ENCODE data around the gene PPP1R9A.
"Not testable (repeated sequence)": the region's sequence is repeated elsewhere in the genome, so short reads cannot be mapped to it uniquely, and the experiment has no call there.

The PPP1R9A gene

DNA sequence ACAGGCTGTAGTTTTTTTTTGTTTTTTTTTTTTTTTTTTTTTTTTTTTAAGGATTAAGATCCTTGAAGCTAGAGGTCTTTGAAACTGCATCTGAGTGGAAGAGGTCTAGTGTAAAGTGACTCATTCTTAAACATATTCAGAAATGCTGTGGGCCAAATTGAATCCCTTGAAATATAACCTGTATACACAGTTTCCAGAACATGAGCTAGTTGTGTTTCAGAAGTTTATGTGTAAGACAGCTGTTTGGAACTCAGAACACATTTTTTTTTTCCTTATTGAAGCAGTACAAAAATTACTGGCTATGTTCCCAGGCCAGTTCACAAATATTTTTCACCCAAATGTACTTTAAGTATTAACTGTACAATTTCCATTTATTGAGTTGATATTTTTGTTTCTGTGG is 67.9 kb downstream of the PPP1R9A start:
- no peak for DNase-seq (ENCODE audit: low spot score)

DNA sequence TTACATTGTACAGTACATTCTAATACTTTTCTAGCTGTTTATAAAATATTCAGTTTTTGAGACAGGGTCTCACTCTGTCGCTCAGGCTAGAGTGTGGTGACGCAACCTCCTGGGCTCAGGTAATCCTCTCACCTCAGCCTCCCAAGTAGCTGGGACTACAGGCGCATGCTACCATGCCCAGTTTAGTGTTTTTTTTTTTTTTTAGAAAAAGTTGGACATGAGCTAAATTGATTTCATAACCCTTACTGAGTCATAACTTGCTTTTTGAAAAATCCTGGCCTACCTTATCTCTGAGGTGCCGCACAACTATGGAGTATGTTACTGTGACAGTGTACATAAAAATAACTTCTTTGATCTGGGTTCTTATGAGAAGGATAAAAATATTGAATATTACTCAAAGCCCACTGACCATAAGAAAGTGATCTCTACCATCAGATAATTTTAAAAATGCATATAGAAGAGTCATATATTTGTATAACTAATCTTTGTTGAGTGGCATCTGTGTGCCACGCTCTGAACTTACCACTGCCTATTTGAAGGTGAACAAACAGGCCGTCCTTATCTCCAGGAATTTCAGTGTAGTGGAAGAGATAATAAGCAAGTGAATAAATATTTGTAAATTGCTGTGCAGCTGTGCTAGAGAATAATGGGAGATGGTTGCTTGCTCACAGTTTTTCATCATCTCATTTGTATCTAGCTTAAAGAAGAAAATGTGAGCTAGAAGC is 73.2 kb downstream of the PPP1R9A start:
- DNase-seq (ENCODE audit: low spot score): no peak

DNA sequence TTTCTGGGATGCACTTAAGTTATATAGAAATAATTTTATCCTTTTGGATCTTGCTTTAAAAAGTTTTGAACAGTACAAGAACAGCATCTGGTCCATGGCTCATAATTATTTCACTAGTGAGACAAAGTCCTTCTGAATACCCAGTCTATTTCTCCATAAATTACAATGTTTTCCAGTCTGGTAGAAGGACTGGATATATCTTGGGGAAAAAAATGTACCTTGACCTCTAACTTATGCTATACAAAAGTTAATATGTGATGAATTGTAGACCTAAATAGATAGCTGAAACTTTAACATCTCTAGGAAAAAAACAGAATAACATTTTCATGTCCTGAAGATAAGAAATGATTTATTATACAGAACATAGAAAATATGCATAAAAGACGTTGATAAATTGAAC is 88.5 kb downstream of the PPP1R9A start:
- DNase-seq (ENCODE audit: low spot score): no peak

DNA sequence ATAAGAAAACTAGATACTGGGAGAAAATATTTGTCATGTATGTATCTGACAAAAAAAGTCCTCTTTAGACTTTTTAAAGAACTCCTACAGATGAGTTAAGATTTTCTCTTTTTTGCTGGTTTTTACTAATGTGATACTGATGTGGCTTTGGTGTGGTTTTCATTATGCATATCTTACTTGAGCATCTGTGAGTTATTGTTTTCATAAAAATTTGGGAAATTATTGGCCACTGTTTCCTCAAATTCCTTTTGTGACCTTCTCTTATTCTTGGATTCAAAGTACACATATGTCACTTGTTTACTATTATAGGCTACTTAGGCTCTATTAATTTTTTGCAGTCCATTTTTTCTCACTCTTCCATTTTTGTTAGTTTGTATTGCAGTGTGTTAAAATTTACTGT is 89.0 kb downstream of the PPP1R9A start:
- DNase-seq (ENCODE audit: low spot score): no peak

DNA sequence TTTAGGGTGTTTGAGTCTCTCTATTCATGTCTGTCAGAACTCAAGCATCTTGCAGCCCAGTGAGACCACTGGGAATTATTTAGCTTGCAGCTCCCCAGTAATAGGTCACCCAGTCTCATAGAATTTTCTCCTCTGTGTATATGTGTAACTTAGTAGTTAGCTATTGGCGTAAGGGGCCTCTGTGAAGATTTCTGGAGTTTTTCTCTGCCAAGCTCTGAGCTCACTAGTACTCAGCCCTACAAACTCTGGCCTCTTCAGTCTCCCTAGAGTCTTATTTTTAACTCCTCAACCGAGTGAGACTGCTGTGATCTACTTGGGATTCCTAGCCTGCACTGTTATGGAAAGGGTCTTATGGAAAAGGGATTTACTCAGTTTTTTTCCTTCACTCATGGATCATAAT is 90.2 kb downstream of the PPP1R9A start:
- DNase-seq (ENCODE audit: low spot score): no peak

DNA sequence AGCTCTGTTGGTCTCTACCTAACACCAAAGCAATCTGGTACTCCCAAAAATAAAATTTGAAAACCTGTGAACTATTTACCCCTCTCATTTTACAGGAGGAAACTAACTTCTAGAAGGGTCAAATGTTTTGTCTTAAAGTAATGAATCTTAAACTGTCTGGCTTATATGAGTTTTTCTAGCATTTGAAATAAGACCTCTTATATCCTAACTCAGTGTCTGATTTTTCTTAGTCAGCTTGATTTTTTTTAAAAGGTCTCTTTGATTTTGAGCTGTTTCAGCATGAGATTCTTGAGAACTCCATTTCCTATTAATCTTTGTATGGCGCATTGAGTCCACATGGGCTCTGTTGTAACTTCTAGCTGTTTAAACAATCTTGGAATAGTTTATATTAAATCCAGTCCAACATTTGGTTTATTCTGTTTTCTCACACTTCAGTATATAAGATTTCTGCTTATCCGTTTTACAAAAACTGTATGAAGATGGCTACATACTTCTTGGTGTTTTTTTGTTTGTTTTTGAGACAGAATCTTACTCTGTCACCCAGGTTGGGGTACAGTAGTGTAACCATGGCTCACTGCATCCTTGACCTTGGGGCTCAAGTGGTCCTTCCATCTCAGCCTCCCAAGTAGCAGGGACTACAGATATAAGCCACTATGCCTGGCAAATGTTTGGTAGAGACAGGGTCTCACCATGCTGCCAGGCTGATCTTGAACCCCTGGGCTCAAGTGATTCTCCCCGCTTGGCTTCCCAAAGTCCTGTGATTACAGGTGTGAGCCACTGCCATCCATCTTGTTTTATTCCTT is 91.1 kb downstream of the PPP1R9A start:
- DNase-seq (ENCODE audit: low spot score): no peak

DNA sequence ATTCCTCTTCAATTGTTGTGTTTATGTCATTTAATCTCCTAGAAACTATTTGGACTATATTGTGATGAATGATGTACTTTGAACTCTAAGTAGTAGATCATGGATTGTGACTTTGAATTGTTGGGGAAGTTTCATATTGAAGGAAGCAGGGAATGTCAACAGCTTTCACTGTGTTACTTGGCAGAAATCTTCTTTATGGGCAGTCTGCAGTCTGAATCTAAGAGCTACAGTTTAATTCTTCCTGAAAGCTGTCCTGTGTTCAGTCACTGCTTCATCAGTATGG is 91.6 kb downstream of the PPP1R9A start:
- no peak for DNase-seq (ENCODE audit: low spot score)

DNA sequence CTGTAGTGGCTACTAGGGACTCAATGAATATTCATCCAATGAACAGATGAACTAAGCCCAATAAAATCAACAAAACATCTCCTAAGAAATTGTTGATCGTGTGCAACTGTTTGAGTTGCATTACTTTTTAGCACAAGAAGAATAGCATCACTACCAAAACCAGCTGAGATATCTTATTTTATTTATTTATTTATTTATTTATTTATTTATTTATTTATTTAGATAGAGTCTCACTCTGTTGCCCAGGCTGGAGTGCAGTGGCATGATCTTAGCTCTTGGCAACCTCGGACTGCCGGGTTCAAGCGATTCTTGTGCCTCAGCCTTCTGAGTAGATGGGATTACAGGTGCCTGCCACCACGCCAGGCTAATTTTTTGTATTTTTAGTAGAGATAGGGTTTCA is 92.2 kb downstream of the PPP1R9A start:
- DNase-seq (ENCODE audit: low spot score): not testable (repeated sequence)

DNA sequence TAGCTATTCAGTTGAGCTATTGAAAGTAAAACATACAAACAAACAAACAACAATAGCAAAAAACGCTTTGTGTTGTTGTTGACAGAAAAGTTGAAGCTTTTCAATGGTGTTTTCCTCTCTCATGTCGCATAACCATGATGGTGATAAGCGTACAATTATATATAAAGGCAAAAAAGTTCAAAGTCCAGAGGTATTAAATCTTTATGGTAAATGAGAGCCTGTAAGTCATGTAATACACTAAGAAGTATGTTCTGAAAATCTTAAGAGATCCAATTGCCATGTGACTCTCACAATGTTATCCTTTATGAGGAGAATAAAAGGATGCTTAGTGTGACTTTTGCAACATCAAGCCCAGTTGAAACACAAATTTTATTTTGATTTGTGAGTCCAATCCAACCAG is 93.9 kb downstream of the PPP1R9A start:
- DNase-seq (ENCODE audit: low spot score): no peak

DNA sequence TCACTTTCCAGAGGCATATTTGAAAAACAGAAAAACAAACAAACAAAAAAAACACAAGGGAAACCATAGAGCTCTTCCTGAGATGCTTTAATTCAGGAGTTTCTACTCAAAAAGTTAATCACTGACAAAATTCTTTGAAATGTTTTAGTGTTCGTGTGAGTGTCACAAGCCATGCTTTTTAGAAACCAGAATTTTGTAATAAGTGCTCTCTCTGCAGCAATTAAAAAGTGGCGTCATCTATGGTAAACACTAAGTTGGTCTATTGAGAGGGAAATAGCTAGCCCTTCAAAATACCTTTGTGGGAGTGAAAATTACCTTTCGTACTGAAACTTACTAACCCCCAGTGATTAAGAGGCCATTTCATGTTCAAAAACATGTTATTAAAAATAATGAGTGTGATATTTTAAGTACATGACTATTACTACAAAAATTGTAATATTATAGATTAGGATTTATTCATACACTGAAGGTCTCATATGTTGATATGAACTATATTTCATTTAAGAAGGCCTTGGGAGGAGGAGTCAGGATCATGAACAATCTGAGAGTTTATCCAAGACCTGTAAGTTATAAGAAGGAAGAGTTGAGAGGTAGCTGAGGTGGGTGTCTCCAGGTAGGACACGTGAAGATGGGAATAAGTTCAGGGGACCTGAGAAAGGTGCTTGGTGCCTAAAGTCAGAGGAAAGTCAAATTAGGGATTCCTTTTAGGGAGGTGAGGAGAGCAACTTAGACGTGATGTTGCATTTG is 94.6 kb downstream of the PPP1R9A start:
- DNase-seq (ENCODE audit: low spot score): no peak

DNA sequence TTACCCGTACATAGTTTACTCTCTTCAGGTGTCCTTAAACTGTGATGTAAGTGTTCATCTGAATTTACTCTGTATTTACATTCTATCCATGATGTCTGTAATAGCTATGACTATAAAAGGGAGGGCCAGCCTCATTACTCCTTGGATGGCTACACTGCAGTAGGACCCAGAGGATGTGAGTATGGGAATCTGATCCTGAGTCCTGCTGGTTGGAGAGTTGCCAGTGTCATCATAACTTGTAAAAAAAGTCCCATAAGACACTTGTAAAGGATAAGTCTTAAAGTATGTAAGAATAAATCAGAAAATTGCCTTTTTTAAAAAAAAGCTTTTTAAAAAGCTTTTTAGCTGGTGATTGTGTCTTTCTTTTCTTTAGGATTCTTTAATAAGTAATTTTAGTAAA is 95.4 kb downstream of the PPP1R9A start:
- DNase-seq (ENCODE audit: low spot score): no peak

DNA sequence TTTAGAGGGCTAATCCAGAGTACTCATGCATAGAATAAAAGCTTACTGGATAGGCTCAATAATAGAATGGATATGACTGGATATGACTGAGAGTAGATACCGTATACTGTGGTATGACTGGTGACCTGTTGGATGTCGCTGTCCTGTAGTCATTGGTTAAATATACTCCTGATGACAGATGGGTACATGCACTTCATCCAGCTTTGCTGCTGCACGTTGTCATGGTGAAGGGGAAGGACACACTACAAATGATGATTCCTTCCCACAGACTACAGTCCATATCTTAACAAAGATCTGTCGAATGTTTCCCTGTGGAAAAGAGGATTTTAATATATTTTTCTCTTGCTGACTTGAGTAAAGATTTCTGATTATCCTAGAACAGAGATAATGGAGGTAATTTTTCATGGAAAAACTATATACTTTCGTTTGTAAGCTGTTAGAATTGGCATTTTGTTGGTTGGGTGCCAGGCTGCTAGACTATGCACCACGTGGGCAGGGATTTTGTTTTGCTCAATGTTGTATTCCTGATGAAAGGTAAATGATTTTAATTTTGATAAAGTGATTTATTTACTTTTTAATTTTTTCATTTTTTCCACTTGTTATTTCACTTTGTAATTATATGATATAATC is 97.3 kb downstream of the PPP1R9A start:
- no peak for DNase-seq (ENCODE audit: low spot score)

DNA sequence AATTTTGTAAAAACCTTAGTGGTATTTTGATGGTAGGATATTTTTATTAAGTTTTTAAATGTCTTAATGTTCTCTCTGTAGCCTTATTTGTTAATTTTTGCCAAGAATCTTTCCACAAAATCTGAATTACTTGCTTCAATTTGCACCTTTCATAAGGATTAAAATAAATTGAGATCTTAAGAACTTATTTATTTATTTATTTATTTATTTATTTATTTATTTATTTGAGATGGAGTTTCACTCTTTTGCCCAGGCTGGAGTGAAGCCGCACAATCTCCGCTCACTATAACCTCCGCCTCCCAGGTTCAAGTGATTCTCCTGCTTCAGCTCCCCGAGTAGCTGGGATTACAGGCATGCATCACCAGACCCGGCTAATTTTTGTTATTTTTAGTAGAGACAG is 98.6 kb downstream of the PPP1R9A start:
- DNase-seq (ENCODE audit: low spot score): no peak

DNA sequence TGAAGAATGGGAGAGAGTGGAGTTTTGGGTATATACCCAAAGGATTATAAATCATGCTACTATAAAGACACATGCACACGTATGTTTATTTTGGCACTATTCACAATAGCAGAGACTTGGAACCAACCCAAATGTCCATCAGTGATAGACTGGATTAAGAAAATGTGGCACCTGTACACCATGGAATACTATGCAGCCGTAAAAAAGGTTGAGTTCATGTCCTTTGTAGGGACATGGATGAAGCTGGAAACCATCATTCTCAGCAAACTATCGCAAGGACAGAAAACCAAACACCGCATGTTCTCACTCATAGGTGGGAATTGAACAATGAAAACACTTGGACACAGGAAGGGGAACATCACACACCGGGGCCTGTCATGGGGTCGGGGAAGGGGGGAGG is 101.4 kb downstream of the PPP1R9A start:
- not testable (repeated sequence) for DNase-seq (ENCODE audit: low spot score)

DNA sequence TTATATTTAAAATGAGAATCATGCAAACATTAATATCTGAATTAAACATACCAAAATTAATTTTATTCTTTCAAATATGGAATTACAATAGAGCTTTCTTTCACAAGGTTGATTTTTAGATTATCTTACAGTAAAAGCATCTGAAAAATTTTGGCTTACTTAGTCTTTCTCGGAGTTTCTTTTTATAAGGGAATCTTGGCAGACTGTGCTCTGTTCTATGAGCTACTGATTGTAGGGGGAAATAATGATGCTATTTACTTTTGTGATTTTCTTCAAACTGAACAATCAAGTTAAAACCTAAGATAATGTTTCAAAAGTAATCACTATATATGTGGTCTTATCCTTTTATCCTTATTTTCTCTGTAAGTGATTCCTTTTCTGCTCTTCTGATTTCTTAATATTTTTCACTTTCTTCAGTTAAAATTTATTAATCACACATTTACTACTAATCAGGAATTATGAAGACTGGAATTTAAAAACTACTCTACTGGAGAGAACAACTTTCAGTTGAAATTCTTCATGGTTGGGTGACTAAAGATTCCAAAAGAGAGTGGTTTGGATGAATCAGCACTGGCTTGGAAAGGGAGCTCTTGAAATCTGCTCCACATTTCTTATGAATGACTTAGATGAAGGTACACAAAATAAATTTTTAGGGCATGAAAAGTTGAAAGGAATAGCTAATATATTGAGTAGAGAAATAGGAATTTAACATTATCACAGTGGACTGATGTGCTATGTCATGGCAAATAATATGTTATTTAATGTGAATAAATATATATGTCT is 103.9 kb downstream of the PPP1R9A start:
- DNase-seq (ENCODE audit: low spot score): no peak

DNA sequence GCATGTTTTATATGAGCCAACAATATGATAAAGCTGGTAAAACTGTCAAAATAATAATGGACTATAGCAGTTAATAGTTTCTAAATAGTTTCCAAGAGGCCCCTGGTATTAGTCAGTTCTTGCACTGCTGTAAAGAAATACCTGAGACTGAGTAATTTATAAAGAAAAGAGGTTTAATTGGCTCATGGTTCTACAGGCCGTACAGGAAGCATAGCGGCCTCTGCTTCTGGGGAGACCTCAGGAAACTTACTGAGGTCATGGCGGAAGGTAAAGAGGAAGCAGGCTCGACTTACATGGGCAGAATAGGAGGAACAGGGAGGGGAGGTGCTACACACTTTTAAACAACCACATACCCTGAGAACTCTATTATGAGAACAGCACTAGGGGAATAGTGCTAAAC is 104.6 kb downstream of the PPP1R9A start:
- DNase-seq (ENCODE audit: low spot score): no peak

DNA sequence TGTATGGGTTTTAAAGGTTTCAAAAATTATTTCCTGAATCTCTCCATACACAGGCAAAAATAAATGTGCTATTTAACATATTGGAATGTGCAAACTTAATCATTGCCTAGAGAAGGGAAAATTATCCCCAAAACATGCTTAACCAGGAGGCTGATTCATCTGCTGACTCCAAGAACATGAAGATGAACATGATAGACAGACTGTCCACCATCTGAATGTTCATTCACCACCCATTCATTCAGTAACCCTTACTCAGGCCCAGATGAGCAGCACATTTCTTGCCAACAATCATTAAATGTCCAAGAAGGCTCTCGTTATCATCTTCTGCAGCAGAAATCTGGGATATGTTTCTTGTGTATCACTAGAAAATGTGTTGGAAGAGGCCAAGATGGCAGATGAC is 110.6 kb downstream of the PPP1R9A start:
- no peak for DNase-seq (ENCODE audit: low spot score)

DNA sequence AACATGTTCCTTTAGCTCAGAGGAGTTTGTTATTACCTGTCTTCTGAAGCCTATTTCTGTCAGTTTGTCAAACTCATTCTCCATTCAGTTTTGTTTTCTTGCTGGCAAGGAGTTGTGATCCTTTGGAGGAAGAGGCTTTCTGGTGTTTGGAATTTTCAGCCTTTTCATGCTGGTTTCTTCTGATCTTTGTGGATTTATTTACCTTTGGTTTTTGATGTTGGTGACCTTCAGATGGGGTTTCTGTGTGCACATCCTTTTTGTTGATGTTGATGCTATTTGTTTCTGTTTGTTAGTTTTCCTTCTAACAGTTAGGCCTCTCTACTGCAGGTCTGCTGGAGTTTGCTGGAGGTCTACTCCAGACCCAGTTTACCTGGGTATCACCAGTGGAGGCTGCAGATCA is 118.6 kb downstream of the PPP1R9A start:
- DNase-seq (ENCODE audit: low spot score): no peak

DNA sequence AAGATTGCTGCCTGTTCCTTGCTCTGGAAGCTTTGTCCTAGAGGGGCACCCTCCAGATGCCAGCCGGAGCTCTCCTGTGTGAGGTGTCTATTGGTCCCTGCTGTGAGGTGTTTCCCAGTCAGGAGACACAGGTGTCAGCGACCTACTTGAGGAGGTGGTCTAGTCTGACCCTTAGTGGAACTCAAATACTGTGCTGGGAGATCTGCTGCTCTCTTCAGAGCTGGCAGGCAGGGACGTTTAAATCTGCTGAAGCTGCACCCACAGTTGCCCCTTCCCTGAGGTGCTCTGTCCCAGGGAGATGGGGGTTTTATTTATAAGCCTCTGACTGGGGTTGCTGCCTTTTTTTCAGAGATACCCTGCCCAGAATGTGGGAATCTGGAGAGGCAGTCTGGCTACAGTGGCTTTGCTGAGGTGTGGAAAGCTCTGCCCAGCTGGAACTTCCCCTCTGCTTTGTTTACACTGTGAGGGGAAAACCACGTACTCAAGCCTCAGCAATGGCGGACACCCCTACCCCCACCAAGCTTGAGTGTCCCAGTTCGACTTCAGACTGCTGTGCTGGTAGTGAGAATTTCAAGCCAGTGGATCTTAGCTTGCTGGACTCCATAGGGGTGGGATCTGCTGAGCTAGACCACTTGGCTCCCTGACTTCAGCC is 119.2 kb downstream of the PPP1R9A start:
- DNase-seq (ENCODE audit: low spot score): no peak

DNA sequence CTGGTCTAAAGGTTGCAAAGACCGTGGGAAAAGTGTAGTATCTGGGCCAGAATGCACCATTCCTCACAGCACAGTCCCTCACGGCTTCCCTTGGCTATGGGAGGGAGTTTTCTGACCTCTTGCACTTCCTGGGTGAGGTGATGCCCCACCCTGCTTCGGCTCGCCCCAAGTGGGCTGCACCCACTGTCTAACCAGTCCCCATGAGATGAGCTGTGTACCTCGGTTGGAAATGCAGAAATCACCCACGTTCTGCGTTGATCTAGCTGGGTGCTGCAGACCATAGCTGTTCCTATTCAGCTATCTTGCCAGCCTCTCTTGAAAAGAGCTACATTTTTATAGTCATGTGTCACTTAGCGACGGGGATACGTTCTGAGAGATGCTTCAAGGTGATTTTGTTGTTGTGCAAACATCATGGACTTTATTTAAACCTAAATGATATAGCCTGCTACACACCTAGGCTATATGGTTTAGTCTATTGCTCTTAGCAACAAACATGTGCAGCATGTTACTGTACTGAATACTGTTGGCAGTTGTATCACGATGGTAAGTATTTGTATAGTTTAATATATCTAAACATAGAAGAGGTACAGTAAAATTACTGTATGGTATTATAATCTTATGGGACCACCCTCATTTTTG is 120.0 kb downstream of the PPP1R9A start:
- DNase-seq (ENCODE audit: low spot score): no peak

DNA sequence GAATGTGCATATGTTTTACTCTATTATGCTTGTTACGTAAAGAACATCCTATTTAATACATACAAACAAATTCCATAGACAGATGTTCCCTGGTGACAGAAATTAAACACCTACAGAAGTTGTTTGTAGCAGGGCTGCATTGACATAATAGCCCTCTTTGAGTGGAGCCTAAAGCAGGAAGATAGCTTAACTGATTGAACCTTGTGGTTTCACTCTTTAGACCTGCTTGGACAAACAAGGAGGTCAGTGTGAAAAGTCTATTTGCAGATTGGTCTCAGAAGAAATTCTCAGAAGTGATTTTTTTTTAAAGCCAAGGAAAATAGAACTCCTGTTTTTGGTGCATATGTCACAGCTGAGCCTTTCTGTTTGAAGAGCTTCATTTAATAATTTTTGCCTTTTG is 121.3 kb downstream of the PPP1R9A start:
- no peak for DNase-seq (ENCODE audit: low spot score)

Measured in putamen (tissue), 1 donor.